22Rv1 (cell line): ENCODE measurements around the gene UNC79.
"Not testable (repeated sequence)": the region's sequence is repeated elsewhere in the genome, so short reads cannot be mapped to it uniquely, and the experiment has no call there.

Source experiments
- H3K27ac ChIP-seq: fragments of 450-650 bp; 2 replicates; pipeline ENCODE4 v1.5.1; 2017
- ZFX ChIP-seq: fragments of 450-650 bp; IDR thresholded peaks from 2 replicates; pipeline ENCODE4 v1.6.1; 2017; ENCODE audit warnings: antibody characterized with exemption, borderline replicate concordance
- TF ChIP-seq, protein P1 (sequence below): fragments of 450-650 bp; IDR thresholded peaks from 2 replicates; pipeline ENCODE4 v1.5.1; 2017; ENCODE audit warnings: mild to moderate bottlenecking

The UNC79 gene

DNA sequence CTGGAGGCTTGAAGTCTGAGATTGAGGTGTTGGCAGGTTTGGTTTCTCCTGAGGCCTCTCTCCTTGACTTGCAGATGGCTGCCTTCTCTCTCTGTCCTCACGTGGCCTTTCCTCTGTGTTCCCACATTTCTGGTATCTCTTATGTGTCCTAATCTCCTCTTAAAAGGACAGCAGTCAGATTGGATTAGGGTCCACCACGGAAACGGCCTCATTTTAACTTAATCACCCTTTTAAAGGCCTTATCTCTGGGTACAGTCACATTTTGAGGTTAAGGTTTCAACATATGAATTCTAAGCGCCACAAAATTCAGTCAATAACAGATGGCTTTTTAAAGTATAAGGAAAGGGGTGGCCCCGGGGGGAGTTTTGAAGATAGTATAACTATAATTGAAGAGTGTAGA lies 33.5 kb downstream of the UNC79 start:
- no peak overlapping the region for H3K27ac ChIP-seq
- TF ChIP-seq ZFX, result no peak

DNA sequence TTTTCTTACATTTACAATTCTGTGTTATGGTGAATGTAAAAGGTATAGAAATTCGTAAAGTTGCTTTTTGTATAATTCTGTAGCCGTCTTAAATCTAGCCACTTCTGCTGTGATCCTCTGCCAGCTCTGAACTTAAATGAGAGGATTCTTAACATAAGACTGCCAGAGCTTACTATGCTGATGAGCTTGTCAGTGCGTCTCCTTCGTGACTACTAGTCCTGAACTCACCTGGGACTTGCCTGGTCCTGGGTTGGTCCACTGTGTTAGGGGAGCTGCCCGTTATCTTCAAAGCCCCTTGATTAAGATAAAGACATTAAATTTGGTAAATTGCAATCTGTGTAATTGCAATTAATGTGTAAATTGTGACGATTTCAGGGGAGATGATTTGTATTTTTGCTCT lies 44.7 kb downstream of the UNC79 start:
- no peak for TF ChIP-seq ZFX
- TF ChIP-seq, protein P1, sequence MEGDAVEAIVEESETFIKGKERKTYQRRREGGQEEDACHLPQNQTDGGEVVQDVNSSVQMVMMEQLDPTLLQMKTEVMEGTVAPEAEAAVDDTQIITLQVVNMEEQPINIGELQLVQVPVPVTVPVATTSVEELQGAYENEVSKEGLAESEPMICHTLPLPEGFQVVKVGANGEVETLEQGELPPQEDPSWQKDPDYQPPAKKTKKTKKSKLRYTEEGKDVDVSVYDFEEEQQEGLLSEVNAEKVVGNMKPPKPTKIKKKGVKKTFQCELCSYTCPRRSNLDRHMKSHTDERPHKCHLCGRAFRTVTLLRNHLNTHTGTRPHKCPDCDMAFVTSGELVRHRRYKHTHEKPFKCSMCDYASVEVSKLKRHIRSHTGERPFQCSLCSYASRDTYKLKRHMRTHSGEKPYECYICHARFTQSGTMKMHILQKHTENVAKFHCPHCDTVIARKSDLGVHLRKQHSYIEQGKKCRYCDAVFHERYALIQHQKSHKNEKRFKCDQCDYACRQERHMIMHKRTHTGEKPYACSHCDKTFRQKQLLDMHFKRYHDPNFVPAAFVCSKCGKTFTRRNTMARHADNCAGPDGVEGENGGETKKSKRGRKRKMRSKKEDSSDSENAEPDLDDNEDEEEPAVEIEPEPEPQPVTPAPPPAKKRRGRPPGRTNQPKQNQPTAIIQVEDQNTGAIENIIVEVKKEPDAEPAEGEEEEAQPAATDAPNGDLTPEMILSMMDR, result no peak
- H3K27ac ChIP-seq, result no peak overlapping the region

DNA sequence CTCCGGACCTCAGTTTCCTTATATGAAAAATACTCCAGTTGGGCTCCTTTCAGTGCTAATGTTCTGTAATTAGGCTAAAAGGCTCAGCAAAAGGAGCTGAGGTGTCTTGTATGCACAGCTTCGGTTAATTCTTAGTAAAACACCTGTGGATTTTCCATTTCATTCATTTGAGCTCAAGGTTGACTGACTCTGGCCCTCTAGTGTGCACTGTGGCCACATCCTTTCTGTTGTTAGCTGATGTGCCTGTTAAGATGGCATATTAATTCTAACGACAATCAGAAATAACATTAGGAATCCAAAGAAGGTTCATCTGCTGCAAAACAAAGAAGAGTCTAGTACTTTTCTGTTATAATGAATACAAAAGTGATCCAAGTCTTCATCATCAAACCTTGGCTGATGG lies 45.6 kb downstream of the UNC79 start:
- TF ChIP-seq, protein P1, result no peak
- no peak for TF ChIP-seq ZFX
- H3K27ac ChIP-seq, result no peak overlapping the region

DNA sequence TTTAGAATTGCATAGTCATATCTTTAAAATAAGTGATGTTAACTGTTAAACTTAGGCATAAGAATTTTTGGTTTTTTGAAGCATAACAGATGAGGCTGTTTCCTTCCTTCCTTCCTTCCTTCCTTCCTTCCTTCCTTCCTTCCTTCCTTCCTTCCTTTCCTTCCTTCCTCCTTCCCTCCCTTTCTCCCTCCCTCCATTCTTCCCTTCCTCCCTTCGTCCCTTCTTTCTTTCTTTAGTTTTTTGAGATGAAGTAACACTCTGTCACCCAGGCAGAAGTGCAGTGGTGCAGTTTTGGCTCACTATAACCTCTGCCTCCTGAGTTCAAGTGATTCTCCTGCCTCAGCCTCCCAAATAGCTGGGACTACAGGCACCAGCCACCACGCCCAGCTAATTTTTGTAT lies 48.3 kb downstream of the UNC79 start:
- not testable (repeated sequence) for H3K27ac ChIP-seq

DNA sequence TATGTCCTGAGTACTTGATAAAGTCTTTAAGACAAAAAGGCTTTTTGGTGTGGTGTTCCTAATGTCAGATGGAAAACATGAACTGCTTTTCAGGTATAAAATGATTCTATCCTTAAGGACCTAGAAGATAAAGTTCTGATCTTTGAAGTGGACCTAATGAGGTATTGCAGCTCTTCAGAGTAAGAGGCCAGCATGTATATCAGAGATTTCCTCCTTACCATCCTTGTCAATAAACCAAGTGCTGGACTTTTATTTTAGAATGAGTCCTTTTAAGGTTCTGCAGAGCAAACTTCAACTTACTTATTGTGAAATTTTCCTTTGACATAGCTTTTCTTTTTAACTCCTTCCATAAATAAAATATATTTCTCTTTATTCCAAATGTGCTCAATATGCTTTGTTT lies 50.1 kb downstream of the UNC79 start:
- TF ChIP-seq, protein P1, result no peak
- no peak for TF ChIP-seq ZFX
- H3K27ac ChIP-seq, result no peak overlapping the region

DNA sequence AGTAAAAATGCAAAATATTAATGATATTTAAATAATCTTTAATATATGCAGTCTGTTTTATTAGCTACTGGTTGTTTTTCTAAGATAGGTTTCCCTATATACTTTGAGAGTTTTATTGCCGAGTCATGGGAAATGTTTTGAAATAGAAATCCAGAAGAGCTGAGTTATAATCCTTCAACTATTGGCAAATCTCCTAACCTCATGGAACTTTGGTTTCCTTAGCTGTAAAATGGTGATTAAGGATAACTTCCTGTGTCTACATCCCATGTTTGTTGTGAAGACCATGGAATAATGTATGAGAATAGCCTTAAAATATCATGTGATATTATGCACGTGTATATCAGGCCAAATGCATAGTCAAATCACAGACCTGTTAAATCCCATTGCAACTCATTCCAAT lies 51.0 kb downstream of the UNC79 start:
- TF ChIP-seq ZFX, result no peak
- TF ChIP-seq, protein P1, result no peak
- H3K27ac ChIP-seq, result no peak overlapping the region

DNA sequence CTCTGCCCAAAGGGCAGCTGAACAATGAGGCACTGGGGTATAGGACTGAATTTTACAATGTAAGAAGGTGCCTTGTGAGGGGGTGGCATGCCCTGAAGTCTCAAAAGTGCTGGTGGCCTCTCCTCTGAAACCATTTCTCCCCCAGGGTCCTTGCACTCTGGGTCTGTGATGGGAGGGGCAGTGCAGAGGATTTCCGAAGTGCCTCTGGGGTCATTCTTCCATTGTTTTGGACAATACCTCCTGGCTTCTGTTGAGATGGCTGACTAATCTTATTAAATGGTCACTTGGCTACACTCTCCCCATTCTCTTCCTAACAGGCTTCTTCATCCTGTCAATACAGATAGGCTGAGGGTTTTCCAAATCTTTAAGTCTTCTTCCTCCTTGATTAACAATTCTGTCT lies 59.3 kb downstream of the UNC79 start:
- no peak overlapping the region for H3K27ac ChIP-seq
- TF ChIP-seq, protein P1, result no peak
- no peak for TF ChIP-seq ZFX

DNA sequence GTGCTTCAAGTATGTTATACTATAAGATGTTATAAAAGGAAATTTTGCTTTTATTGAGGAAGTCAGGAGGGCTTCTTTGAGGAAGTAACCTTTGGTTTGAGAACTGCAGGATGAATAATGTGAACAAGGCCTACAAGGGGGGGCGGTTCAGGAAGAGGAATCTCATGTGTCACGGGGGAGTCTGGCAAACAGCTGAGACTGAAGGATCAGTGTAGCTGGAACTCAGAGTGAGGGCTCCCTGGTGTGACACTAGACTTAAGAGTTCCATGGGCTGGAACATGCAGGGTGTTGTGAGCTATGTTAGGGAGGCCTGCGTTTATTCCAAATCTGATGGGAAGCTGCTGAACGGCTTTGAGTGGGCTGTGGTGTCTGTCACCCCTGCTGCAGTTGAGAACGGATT lies 62.3 kb downstream of the UNC79 start:
- H3K27ac ChIP-seq, result no peak overlapping the region
- TF ChIP-seq ZFX, result no peak
- TF ChIP-seq, protein P1, result no peak

DNA sequence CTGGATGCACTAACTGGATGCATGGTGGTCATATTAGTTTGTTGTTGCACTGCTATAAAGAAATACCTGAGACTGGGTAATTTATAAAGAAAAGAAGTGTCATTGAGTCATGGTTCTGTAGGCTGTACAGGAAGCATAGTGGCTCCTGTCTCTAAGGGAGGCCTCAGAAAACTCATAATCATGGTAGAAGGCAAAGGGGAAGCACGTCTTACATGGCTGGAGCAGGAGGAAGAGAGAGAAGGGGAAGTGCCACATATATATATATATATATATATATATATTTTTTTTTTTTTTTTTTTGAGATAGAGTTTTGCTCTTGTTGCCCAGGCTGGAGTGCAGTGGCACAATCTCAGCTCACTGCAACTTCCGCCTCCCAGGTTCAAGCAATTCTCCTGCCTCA lies 62.9 kb downstream of the UNC79 start:
- not testable (repeated sequence) for H3K27ac ChIP-seq
